ENCODE data around the gene HLA-DOA.

GRCh38 chr6:33017694-33018353 is 8.4 kb upstream of the HLA-DOA start:
- TF ChIP-seq CTCF (IDR thresholded peaks at IDR 0.05; ENCODE audit: insufficient read depth, low read depth, low read length) (no peak), EZH2 (IDR thresholded peaks at IDR 0.05; ENCODE audit: insufficient read depth, low read length) (no peak)

Data from astrocyte (in vitro differentiated cells and primary cell).